ENCODE results near the gene CHERP.

DNA sequence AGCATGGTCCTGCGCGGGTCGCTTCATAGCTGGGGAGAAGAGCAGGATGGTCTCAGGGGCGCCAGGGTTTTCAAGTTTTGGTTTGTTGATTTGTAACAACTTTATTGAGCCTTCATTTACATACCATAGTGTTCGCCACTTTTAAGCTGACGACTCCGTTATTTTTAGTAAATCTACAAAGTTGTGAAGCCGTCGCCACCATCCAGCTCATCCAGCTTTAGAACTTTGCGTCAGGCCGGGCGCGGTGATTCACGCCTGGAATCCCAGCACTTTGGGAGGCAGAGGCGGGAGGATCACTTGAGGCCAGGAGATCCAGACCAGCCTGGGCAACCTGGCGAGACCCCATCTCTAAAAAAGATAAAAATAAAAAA, 45.6 kb downstream of the CHERP start:
- TF ChIP-seq CTCF (IDR thresholded peaks at IDR 0.05) (no peak), POLR2A (IDR thresholded peaks at IDR 0.05) (no peak)

Measured in adrenal gland (tissue), 5 donors.